Upper lobe of left lung (tissue), 4 donors: ENCODE measurements around the gene EYA2.

Experiments used
- CTCF ChIP-seq, 6 experiments: fragments of 450-650 bp in 4 of 6; fragments of 200-600 bp in 2 of 6; sonication (generic) in 2 of 6; IDR thresholded peaks; one replicate each; pipeline ENCODE4 v1.5.1; 2016 to 2019; ENCODE audit warnings: antibody characterized with exemption in 6 of 6
- POLR2A ChIP-seq, 4 donors: fragments of 450-650 bp; IDR thresholded peaks; one replicate each; pipeline ENCODE4 v1.5.1; 2016 to 2017; ENCODE audit warnings: antibody characterized with exemption in 4 of 4, mild to moderate bottlenecking in 2 of 4

GRCh38 chr20:47093320-47093966 is 198.8 kb downstream of the EYA2 start:
- TF ChIP-seq CTCF (IDR thresholded peaks at IDR 0.05) (no peak), POLR2A (IDR thresholded peaks at IDR 0.05) (no peak)
